Measurements from ENCODE around the gene OBSCN.

The OBSCN gene

GRCh38 chr1:228414511-228415211, 206.8 kb downstream of the OBSCN start:
- no peak overlapping the region for H3K4me3 ChIP-seq (replicated peaks; ENCODE audit: low read depth, low read length)
- no peak for TF ChIP-seq CTCF (IDR thresholded peaks at IDR 0.05; ENCODE audit: low read depth, low read length, missing control alignments)
- no peak for DNase-seq (ENCODE audit: extremely low read depth, low read depth)

- TF ChIP-seq CTCF (IDR thresholded peaks at IDR 0.05; ENCODE audit: low read depth, low read length, missing control alignments) = no peak
- H3K4me3 ChIP-seq (replicated peaks; ENCODE audit: low read depth, low read length) = no peak overlapping the region
- no peak for DNase-seq (ENCODE audit: extremely low read depth, low read depth)
Observed at GRCh38 chr1:228415221-228415620, 207.4 kb downstream of the OBSCN start.

- no peak for TF ChIP-seq CTCF (IDR thresholded peaks at IDR 0.05; ENCODE audit: low read depth, low read length, missing control alignments)
- no peak for DNase-seq (ENCODE audit: extremely low read depth, low read depth)
- peak overlapping the region; percentile 38 for H3K4me3 ChIP-seq (replicated peaks; ENCODE audit: low read depth, low read length)
Observed at GRCh38 chr1:228415853-228416216, 208.0 kb downstream of the OBSCN start.

GRCh38 chr1:228416217-228416933, 208.5 kb downstream of the OBSCN start, which contains the start of gene TRIM17:
Gene TRIM17 (minus strand): TSS chr1:228416861. CDS start chr1:228415072, 1,789 bp downstream.
- TF ChIP-seq CTCF (IDR thresholded peaks at IDR 0.05; ENCODE audit: low read depth, low read length, missing control alignments) = no peak
- peak within 1 kb of the TSS; percentile 38 for H3K4me3 ChIP-seq (replicated peaks; ENCODE audit: low read depth, low read length)
- DNase-seq (ENCODE audit: extremely low read depth, low read depth) = no peak

- no peak overlapping the region for H3K4me3 ChIP-seq (replicated peaks; ENCODE audit: low read depth, low read length)
- TF ChIP-seq CTCF (IDR thresholded peaks at IDR 0.05; ENCODE audit: low read depth, low read length, missing control alignments) = no peak
- no peak for DNase-seq (ENCODE audit: extremely low read depth, low read depth)
Observed at GRCh38 chr1:228417061-228417460, 209.2 kb downstream of the OBSCN start.

- no peak for TF ChIP-seq CTCF (IDR thresholded peaks at IDR 0.05; ENCODE audit: low read depth, low read length, missing control alignments)
- DNase-seq (ENCODE audit: extremely low read depth, low read depth) = no peak
- no peak overlapping the region for H3K4me3 ChIP-seq (replicated peaks; ENCODE audit: low read depth, low read length)
Observed at GRCh38 chr1:228417483-228418203, 209.8 kb downstream of the OBSCN start.

Data from HFF-Myc (cell line).